PC-3 (cell line): ENCODE measurements around the gene PDIK1L.

ENCODE experiments used
- CTCF ChIP-seq: fragments of 300-600 bp; sonication (generic); conservative IDR thresholded peaks from 2 replicates; pipeline ENCODE4 v1.5.1; 2017; ENCODE audit warnings: antibody characterized with exemption, low read depth, mild to moderate bottlenecking, low read length
- EZH2 ChIP-seq: fragments of 300-600 bp; sonication (generic); IDR thresholded peaks from one replicate; pipeline ENCODE4 v1.6.1; 2017; ENCODE audit warnings: antibody characterized with exemption, mild to moderate bottlenecking, low read length; ENCODE audit not compliant: unreplicated experiment
- EZH2phosphoT487 ChIP-seq: fragments of 300-600 bp; sonication (generic); IDR thresholded peaks from 2 replicates; pipeline ENCODE4 v1.6.1; 2018; ENCODE audit warnings: mild to moderate bottlenecking, antibody characterized with exemption, low read length, borderline replicate concordance

GRCh38 chr1:26162220-26162709 lies 50.6 kb downstream of the PDIK1L start:
- TF ChIP-seq CTCF = no peak
- TF ChIP-seq EZH2 = no peak
- TF ChIP-seq EZH2phosphoT487 = no peak
